SH-SY5Y (cell line): ENCODE results near the gene PYGM.

Experiments
- GATA2 ChIP-seq: IDR thresholded peaks from 2 replicates; pipeline ENCODE4 v1.6.1; 2011; ENCODE audit warnings: mild to moderate bottlenecking, low read depth, low read length
- GATA3 ChIP-seq: IDR thresholded peaks from 2 replicates; pipeline ENCODE4 v1.6.1; 2011; ENCODE audit warnings: low read depth, mild to moderate bottlenecking, low read length, moderate library complexity

DNA sequence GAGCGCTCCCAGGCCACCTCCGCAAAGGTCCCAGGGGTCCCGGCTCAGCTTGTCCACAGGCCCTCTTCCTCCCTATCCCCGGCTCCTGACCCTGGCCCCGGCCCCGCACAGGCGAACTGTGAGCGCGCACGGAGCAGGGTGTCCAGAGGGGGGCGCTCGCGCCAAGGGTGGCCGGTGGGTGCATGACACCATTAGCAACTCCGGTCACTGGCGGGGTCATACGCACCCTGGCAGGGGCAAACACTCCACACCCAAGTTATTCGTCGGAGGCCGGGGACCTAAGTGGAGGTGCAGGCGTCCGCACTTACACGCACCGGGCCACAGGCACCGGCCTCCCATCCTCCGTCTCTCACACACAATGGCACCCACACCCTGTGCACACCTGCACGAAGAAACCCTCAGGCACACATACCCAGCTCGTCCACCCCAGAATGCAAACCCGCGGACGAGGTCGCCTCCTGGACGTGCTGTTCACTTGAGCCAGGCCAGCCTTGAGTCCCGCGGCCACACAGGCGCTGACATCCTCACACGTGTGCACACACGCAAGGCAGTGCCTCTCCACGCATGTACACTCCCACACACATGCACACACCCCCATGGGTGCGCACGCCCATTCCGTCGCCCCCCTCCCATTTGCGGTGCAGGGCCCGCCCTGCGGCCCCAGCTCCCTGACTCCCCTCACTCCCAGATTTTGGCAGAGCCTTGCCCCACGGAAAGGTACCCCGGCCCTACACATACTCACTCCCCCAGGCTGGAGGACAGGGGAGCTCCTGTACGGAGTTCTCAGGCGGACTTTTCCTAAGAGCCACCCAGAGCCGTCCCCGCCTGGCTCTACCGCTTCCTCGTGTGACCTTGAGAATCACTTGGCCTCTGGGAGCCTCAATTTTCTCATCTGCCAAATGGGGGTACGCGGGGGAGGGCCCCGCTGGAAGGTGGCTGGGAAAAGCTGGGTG is 15.9 kb downstream of the PYGM start, which contains the start of gene RASGRP2:
- no peak for TF ChIP-seq GATA2
- no peak for TF ChIP-seq GATA3
